GM12878 (cell line): ENCODE data around the gene TRDN.

Source experiments
- CEBPB ChIP-seq, 2 experiments: fragments of 150-350 bp in 1 of 2; IDR thresholded peaks; 2 replicates each; pipeline ENCODE4 v1.6.1; 2012 to 2014; ENCODE audit warnings: low read depth in 2 of 2, low read length in 2 of 2, borderline replicate concordance in 1 of 2, inconsistent platforms in 1 of 2
- CTCF ChIP-seq, 3 experiments: IDR thresholded peaks in 2 of 3; conservative IDR thresholded peaks in 1 of 3; 2 replicates each; pipeline ENCODE4 v1.5.1; 2011; ENCODE audit warnings: low read depth in 3 of 3, low read length in 3 of 3, mild to moderate bottlenecking in 3 of 3, control low read depth in 2 of 3, moderate library complexity in 2 of 3, inconsistent platforms in 1 of 3, mixed read lengths in 1 of 3; ENCODE audit not compliant: control insufficient read depth in 2 of 3, insufficient read depth in 1 of 3; ENCODE audit errors: extremely low read depth in 1 of 3
- E2F4 ChIP-seq: IDR thresholded peaks from 2 replicates; pipeline ENCODE4 v1.6.1; 2012; ENCODE audit warnings: low read depth, low read length, improper control_type of control experiment
- EZH2 ChIP-seq: IDR thresholded peaks from 2 replicates; pipeline ENCODE4 v1.6.1; 2012; ENCODE audit warnings: low read depth, mild to moderate bottlenecking, control low read depth, inconsistent platforms, low read length, borderline replicate concordance; ENCODE audit not compliant: control insufficient read depth
- POLR2A ChIP-seq: IDR thresholded peaks from 2 replicates; pipeline ENCODE4 v1.6.1; 2011; ENCODE audit warnings: low read depth, mild to moderate bottlenecking, low read length
- POLR2AphosphoS5 ChIP-seq: IDR thresholded peaks from 2 replicates; pipeline ENCODE4 v1.6.1; 2011; ENCODE audit warnings: mild to moderate bottlenecking, low read length, inconsistent platforms
- RAD21 ChIP-seq: IDR thresholded peaks from 2 replicates; pipeline ENCODE4 v1.6.1; 2011; ENCODE audit warnings: mild to moderate bottlenecking, low read depth, low read length, moderate library complexity; ENCODE audit not compliant: insufficient read depth
- RCOR1 ChIP-seq: conservative IDR thresholded peaks from 2 replicates; pipeline ENCODE4 v1.6.1; 2012; ENCODE audit warnings: low read depth, low read length, improper control_type of control experiment
- SIN3A ChIP-seq: IDR thresholded peaks from 2 replicates; pipeline ENCODE4 v1.6.1; 2012; ENCODE audit warnings: low read depth, low read length, improper control_type of control experiment
- SIX5 ChIP-seq: IDR thresholded peaks from 2 replicates; pipeline ENCODE4 v1.6.1; 2011; ENCODE audit warnings: mild to moderate bottlenecking, low read depth, low read length, moderate library complexity; ENCODE audit not compliant: severe bottlenecking
- SKIL ChIP-seq: fragments of 450-650 bp; IDR thresholded peaks from 2 replicates; pipeline ENCODE4 v1.6.1; 2017; ENCODE audit warnings: mild to moderate bottlenecking, low read depth, inconsistent platforms; ENCODE audit not compliant: poor library complexity, severe bottlenecking
- TAF1 ChIP-seq: IDR thresholded peaks from 2 replicates; pipeline ENCODE4 v1.6.1; 2011; ENCODE audit warnings: mild to moderate bottlenecking, low read depth, low read length, borderline replicate concordance
- TARDBP ChIP-seq: IDR thresholded peaks from 2 replicates; pipeline ENCODE4 v1.6.1; 2016; ENCODE audit warnings: borderline replicate concordance

GRCh38 chr6:123661105-123661891 is 24.5 kb upstream of the TRDN start:
- no peak for TF ChIP-seq CTCF (IDR thresholded peaks at IDR 0.05 in 2 of 3, conservative IDR thresholded peaks at IDR 0.05 in 1 of 3; ENCODE audit: control insufficient read depth in 2 of 3, extremely low read depth in 1 of 3, insufficient read depth in 1 of 3, low read depth in 3 of 3, low read length in 3 of 3)
- TF ChIP-seq EZH2, result no peak
- TF ChIP-seq CEBPB (IDR thresholded peaks at IDR 0.05; ENCODE audit: borderline replicate concordance in 1 of 2, low read depth in 2 of 2, low read length in 2 of 2), result no peak
- no peak for TF ChIP-seq SIN3A
- TF ChIP-seq TAF1, result no peak
- no peak for TF ChIP-seq RAD21
- no peak for TF ChIP-seq SIX5
- TF ChIP-seq POLR2AphosphoS5, result no peak
- TF ChIP-seq TARDBP, result no peak
- no peak for TF ChIP-seq E2F4
- no peak for TF ChIP-seq POLR2A
- no peak for TF ChIP-seq SKIL
- no peak for TF ChIP-seq RCOR1
